GM18907 (cell line): ENCODE measurements around the gene SYNDIG1L.

Experiments
- ATAC-seq: cut with Tn5 transposase; IDR thresholded peaks from one replicate; pipeline ENCODE4 v1.9.1; 2021; ENCODE audit warnings: mild to moderate bottlenecking, moderate library complexity; ENCODE audit not compliant: unreplicated experiment

SYNDIG1L gene

GRCh38 chr14:74364271-74364880 is 61.6 kb downstream of the SYNDIG1L start:
- ATAC-seq: no peak

GRCh38 chr14:74362361-74362915 is 63.6 kb downstream of the SYNDIG1L start:
- peak; percentile 49 for ATAC-seq

DNA sequence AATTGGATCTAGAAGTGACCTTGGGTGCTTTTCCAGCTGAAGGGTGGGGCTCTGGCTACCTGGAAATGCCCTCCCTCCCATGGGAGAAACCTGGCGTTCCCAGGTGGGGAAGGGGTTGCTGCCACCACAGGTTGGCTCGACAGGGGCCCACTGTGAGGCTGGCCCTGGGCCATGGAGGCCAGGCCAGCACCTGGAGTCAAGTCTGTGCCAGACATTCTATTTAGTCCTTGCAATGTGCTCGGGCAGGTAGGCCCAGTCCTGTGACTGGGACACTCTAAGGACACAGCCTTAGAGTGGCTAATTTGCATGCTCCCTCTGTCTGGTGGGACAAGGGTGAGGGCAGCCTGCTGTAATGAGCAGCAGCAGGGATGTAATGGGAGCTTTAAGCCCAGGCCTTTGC is 65.8 kb downstream of the SYNDIG1L start:
- ATAC-seq: no peak

DNA sequence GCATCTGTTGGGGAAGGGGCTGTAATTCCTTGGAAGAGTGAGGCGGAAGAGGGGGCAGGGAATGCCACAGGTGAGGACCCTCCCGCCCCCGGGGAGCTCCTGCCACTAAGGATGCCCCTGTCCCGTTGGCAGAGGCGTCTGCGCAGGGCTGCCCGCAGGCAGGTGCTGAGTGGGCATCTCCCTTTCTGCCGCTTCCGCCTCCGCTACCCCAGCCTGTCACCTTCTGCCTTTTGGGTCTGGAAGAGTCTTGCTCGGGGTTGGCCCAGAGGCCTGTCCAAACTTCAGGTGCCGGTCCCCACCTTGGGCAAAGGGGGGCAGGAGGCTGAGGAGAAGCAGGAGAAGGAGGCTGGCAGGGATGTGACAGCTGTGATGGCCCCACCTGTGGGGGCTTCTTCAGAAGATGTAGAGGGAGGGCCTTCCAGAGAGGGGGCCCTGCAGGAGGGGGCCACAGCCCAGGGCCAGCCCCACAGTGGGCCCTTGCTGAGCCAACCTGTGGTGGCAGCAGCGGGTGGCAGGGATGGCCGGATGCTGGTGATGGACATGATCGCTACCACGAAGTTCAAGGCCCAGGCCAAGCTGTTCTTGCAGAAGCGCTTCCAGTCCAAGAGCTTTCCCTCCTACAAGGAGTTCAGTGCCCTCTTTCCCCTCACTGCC is 67.7 kb downstream of the SYNDIG1L start:
- no peak for ATAC-seq

DNA sequence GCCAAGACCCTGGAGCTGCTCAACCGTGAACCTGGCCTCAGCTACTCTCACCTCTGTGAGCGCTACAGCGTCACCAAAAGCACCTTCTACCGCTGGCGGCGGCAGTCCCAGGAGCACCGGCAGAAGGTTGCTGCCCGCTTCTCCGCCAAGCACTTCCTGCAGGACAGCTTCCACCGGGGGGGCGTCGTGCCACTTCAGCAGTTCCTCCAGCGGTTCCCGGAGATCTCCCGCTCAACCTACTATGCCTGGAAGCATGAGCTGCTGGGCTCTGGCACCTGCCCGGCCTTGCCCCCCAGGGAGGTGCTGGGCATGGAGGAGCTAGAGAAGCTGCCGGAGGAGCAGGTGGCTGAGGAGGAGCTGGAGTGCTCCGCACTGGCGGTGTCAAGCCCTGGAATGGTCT is 68.4 kb downstream of the SYNDIG1L start:
- no peak for ATAC-seq

- ATAC-seq: no peak
Observed at GRCh38 chr14:74356892-74357575, 69.0 kb downstream of the SYNDIG1L start.
